ENCODE data around the gene TPCN2. TPM values are rescaled to one million over a fixed set of nuclear protein-coding genes. Genes with fewer than 3 reads are reported as not detected.

Gene TPCN2
- total RNA-seq, 1 experiment from 2014 or later: 15.2 TPM

- Histone ChIP-seq H3K4me1 (ENCODE audit: control insufficient read depth in 1 of 2, insufficient read depth in 2 of 2, low read length in 2 of 2) (peaks cover 19 to 28% of the 10 kb centered on the region in 2 experiments), H2AFZ (ENCODE audit: low read depth, low read length, poor library complexity, severe bottlenecking) (no peak overlapping the region), H3K36me3 (ENCODE audit: control insufficient read depth in 1 of 2, insufficient read depth in 2 of 2, low read length in 2 of 2) (no peaks in the 10 kb centered on the region), H3K79me2 (ENCODE audit: insufficient read depth, low read length) (no peaks in the 10 kb centered on the region), H3K9me2 (ENCODE audit: insufficient read depth) (no peaks in the 10 kb centered on the region), H3K4me2 (ENCODE audit: low read length) (peak overlapping the region; percentile 54; the same call in 1 of the 2 replicates), H3K4me3 (replicated peaks in 1 of 2; ENCODE audit: low read depth in 1 of 2, low read length in 2 of 2) (no peak overlapping the region), H3K27ac (ENCODE audit: low read depth, low read length) (peak overlapping the region; percentile 50), H3K27me3 (ENCODE audit: insufficient read depth, low read length) (no peaks in the 10 kb centered on the region), H3K9me3 (ENCODE audit: control insufficient read depth in 1 of 2, insufficient read depth in 1 of 2, low read depth in 1 of 2, low read length in 2 of 2) (peaks cover 0 to 12% of the 10 kb centered on the region in 2 experiments; a peak in 1 of 4 replicates), H3K9ac (ENCODE audit: low read length) (peak overlapping the region; percentile 48; the same call in 1 of the 2 replicates), H4K20me1 (ENCODE audit: insufficient read depth) (no peaks in the 10 kb centered on the region)
- ChIA-PET POLR2A (interaction anchor here (1.1 to 1.5 kb wide), 2 partner anchors 161 to 166 kb away, joined by 5 to 16 read pairs; partner anchors contain the start of gene MYEOV), CTCF (interaction anchor here (0.9 to 2.5 kb wide), 16 partner anchors 8 to 708 kb away, joined by 3 to 32 read pairs (median 6); partner anchors contain the start of genes MYEOV and SMIM38), RAD21 (ENCODE audit: low non-redundant PET in 1 of 2, low total read pairs in 2 of 2, uncharacterized antibody in 2 of 2, unreplicated experiment in 2 of 2) (interaction anchor here (1.1 to 1.6 kb wide), 7 partner anchors 9 to 538 kb away, joined by 3 to 8 read pairs (median 5); partner anchors contain the start of gene MYEOV (in 2 of the 2))
- ATAC-seq: no peak
- no peak for DNase-seq (ENCODE audit: low read depth, low spot score)
- intact Hi-C loops (cut with micrococcal nuclease): no loop called here
- no TSS peak for BruUV-seq (replicated peaks)
- TF ChIP-seq EZH2phosphoT487 (IDR thresholded peaks at IDR 0.05; ENCODE audit: borderline replicate concordance) (no peak), MAX (IDR thresholded peaks at IDR 0.05) (no peak), ATF3 (IDR thresholded peaks at IDR 0.05) (no peak), CBX3 (IDR thresholded peaks at IDR 0.05; ENCODE audit: low read depth) (no peak), SRF (IDR thresholded peaks at IDR 0.05; ENCODE audit: low read depth) (no peak), CEBPB (IDR thresholded peaks at IDR 0.05; ENCODE audit: low read depth) (no peak), SIN3A (IDR thresholded peaks at IDR 0.05; ENCODE audit: low read depth) (no peak), ZBTB33 (IDR thresholded peaks at IDR 0.05; ENCODE audit: extremely low read depth, insufficient replicate concordance, low read length) (no peak), REST (IDR thresholded peaks at IDR 0.05; ENCODE audit: low read depth) (no peak), JUND (IDR thresholded peaks at IDR 0.05) (no peak), POLR2A (IDR thresholded peaks at IDR 0.05; ENCODE audit: borderline replicate concordance, extremely low read depth, insufficient read depth, insufficient read length) (no peak), YY1 (IDR thresholded peaks at IDR 0.05; ENCODE audit: extremely low read depth, insufficient replicate concordance, low read depth, low read length) (no peak), SP1 (IDR thresholded peaks at IDR 0.05; ENCODE audit: low read depth) (no peak), CTCF (IDR thresholded peaks at IDR 0.05 in 2 of 3, conservative IDR thresholded peaks at IDR 0.05 in 1 of 3; ENCODE audit: borderline replicate concordance in 1 of 3, insufficient read depth in 1 of 3, low read depth in 2 of 3, low read length in 2 of 3) (no peak), ZFX (IDR thresholded peaks at IDR 0.05) (no peak)
These were observed 83.6 kb downstream of the TPCN2 start for GRCh38 chr11:69132301-69132670.
